Measurements from ENCODE around the gene SVEP1.

Gene SVEP1

GRCh38 chr9:110526426-110526825, 53.1 kb downstream of the SVEP1 start:
- no peak overlapping the region for H3K27ac ChIP-seq
- TF ChIP-seq, protein P1, sequence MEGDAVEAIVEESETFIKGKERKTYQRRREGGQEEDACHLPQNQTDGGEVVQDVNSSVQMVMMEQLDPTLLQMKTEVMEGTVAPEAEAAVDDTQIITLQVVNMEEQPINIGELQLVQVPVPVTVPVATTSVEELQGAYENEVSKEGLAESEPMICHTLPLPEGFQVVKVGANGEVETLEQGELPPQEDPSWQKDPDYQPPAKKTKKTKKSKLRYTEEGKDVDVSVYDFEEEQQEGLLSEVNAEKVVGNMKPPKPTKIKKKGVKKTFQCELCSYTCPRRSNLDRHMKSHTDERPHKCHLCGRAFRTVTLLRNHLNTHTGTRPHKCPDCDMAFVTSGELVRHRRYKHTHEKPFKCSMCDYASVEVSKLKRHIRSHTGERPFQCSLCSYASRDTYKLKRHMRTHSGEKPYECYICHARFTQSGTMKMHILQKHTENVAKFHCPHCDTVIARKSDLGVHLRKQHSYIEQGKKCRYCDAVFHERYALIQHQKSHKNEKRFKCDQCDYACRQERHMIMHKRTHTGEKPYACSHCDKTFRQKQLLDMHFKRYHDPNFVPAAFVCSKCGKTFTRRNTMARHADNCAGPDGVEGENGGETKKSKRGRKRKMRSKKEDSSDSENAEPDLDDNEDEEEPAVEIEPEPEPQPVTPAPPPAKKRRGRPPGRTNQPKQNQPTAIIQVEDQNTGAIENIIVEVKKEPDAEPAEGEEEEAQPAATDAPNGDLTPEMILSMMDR (IDR thresholded peaks at IDR 0.05): no peak
- no peak for TF ChIP-seq ZFX (IDR thresholded peaks at IDR 0.05; ENCODE audit: borderline replicate concordance)

DNA sequence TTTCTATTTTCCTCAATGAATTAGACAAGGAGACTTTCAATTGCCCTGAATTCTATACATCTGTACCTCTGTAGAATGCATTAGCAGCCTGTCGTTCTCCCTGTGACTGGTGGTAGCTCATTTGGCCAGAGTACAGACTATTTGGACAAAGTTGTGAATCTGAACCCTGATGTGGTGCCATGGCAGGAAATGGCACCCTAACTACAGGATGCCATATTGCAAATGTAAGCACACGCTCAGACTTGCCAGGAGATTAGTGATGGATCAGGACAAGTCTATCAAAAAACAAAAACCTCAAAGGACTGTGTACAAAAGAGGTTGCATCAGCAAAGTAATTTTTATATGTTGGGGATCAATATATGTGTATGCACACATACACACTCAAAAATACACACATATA, 58.3 kb downstream of the SVEP1 start:
- H3K27ac ChIP-seq: no peak overlapping the region
- TF ChIP-seq, protein P1 (IDR thresholded peaks at IDR 0.05): no peak
- TF ChIP-seq ZFX (IDR thresholded peaks at IDR 0.05; ENCODE audit: borderline replicate concordance): no peak

- H3K27ac ChIP-seq: no peak overlapping the region
- TF ChIP-seq ZFX (IDR thresholded peaks at IDR 0.05; ENCODE audit: borderline replicate concordance): no peak
- TF ChIP-seq, protein P1 (IDR thresholded peaks at IDR 0.05): no peak
Measured at GRCh38 chr9:110520120-110520701, 59.3 kb downstream of the SVEP1 start.

GRCh38 chr9:110517483-110517882, 62.1 kb downstream of the SVEP1 start:
- no peak overlapping the region for H3K27ac ChIP-seq
- TF ChIP-seq, protein P1 (IDR thresholded peaks at IDR 0.05): no peak
- no peak for TF ChIP-seq ZFX (IDR thresholded peaks at IDR 0.05; ENCODE audit: borderline replicate concordance)

- TF ChIP-seq, protein P1 (IDR thresholded peaks at IDR 0.05): no peak
- no peak for TF ChIP-seq ZFX (IDR thresholded peaks at IDR 0.05; ENCODE audit: borderline replicate concordance)
- H3K27ac ChIP-seq: no peak overlapping the region
Measured at GRCh38 chr9:110514897-110515296, 64.6 kb downstream of the SVEP1 start.

GRCh38 chr9:110512817-110513216, 66.7 kb downstream of the SVEP1 start:
- TF ChIP-seq, protein P1 (IDR thresholded peaks at IDR 0.05): no peak
- TF ChIP-seq ZFX (IDR thresholded peaks at IDR 0.05; ENCODE audit: borderline replicate concordance): no peak
- no peak overlapping the region for H3K27ac ChIP-seq

GRCh38 chr9:110509792-110510191, 69.7 kb downstream of the SVEP1 start:
- H3K27ac ChIP-seq: no peak overlapping the region
- TF ChIP-seq, protein P1 (IDR thresholded peaks at IDR 0.05): no peak
- no peak for TF ChIP-seq ZFX (IDR thresholded peaks at IDR 0.05; ENCODE audit: borderline replicate concordance)

All from 22Rv1 (cell line).